GM19351 (cell line): Measurements from ENCODE around the gene SPON1.
"Not testable (repeated sequence)": the region's sequence is repeated elsewhere in the genome, so short reads cannot be mapped to it uniquely, and the experiment has no call there.

ENCODE experiments used
- ATAC-seq: cut with Tn5 transposase; IDR thresholded peaks from one replicate; pipeline ENCODE4 v1.9.1; 2021; ENCODE audit warnings: mild to moderate bottlenecking, moderate library complexity; ENCODE audit not compliant: unreplicated experiment

The SPON1 gene

GRCh38 chr11:14112721-14113120 lies 150.2 kb downstream of the SPON1 start:
- ATAC-seq = no peak

DNA sequence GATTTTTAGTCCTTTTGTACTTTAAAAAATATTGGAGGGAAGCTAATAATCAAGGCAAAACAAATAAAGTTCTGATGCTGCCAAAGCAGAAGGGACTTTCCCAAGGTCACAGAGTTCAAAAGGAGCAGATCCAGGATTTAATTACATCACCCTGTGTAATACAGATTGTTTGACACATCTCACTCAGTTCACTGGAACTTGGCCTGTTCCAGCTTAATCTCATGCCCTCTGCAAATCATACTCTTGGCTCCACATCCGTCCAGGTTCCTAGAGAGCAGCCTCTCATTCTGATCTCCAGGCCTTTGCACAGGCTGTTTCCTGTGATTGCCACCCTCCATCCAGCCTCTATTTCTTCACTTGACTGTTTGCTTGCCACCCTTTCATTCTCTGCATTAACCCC lies 151.7 kb downstream of the SPON1 start:
- ATAC-seq = no peak

GRCh38 chr11:14114786-14115185 lies 152.3 kb downstream of the SPON1 start:
- no peak for ATAC-seq

DNA sequence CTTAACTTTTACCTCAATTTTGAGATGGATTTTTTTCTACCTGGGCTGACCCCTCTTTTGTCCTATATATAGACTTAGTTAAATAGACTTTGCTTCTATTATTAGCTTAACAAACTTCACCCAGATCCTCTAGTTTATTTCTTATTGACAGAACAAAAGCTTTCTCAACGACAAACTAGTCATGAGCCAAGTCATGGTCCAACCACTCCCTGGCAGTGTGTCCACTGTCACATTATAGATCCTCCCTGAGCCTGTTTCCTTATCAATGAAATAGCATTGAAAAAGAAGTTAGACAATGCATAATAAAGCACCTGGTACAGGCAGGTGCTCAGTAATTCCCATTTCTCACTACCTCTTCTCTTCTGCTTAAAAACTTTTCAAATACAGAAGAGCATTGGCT lies 155.1 kb downstream of the SPON1 start:
- ATAC-seq = no peak

- ATAC-seq = no peak
Measured at GRCh38 chr11:14118072-14118471, 155.5 kb downstream of the SPON1 start.

DNA sequence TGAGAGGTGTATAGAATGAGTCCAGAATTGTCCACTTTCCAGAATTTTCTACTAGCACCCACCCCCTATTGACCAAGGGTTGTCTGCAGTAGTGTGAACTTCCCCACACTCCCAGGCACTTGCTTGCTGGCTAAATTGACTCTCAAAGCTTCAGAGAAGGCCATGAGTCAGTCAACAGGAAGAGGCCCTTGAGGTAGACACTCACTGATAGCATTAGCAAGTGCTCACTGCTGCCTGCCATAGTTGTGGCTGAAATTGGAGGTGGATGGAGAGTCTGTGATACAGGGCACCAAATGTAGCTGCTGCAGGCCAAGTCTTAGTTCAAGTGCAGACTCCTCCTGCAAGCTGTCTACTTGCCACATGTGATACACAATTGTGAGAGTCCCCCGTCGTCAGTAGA lies 156.8 kb downstream of the SPON1 start:
- ATAC-seq = no peak

DNA sequence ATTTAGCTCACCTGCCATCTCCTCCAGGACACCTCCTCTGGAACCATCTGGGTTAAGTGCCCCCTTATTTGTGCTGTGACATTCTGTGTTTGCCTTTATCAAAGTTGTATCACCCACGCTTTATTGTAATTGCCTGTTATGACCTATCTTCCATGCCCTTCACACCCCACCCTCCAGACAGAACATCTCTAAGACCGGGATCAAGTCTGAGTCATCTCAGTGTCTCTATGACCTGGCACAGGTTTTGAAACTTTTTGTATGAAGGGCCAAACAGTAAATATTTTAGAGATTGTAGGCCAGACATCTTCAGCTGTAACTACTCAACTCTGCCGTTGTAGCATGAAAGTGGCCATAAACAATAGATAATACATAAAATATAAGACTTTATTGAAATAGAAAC lies 161.8 kb downstream of the SPON1 start:
- ATAC-seq = no peak

- no peak for ATAC-seq
Measured at GRCh38 chr11:14124886-14125285, 162.4 kb downstream of the SPON1 start.

- ATAC-seq = no peak
Measured at GRCh38 chr11:14125529-14125928, 163.0 kb downstream of the SPON1 start.

DNA sequence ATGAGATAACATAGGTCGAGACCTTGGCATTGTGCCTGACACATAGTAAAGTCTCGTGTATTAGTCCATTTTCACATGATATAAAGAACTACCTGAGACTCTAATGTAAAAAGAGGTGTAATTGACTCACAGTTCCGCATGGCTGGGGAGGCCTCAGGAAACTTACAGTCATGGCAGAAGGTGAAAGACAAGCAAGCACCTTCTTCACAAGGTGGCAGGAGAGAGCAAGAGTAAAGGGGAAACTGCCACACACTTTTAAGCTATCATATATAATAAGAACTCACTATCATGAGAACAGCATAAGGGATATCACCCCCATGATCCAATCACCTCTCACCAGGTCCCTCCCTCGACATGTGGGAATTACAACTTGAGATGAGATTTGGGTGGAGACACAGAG lies 165.2 kb downstream of the SPON1 start:
- no peak for ATAC-seq

DNA sequence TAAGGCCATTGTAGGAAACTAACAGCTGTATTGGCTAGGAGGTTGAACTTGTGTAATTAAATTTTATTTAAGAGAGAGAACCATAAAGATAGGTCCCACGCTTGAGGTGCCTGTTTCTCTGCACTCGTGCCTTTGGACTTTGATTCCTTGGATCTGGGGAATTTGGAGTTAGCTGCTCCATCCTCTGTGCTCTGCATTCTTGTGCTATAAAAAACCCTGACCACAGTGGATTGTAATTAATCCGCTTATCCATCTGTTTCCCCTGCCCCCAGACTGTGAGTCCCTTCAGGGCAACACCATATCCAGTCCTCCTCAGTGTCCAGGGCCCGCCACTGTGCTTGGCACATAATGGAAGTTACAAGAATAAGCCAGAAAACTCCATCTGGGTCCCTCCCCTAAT lies 169.8 kb downstream of the SPON1 start:
- no peak for ATAC-seq

- no peak for ATAC-seq
Measured at GRCh38 chr11:14133381-14133780, 170.9 kb downstream of the SPON1 start.

- no peak for ATAC-seq
Measured at GRCh38 chr11:14136561-14136960, 174.0 kb downstream of the SPON1 start.

GRCh38 chr11:14137284-14137683 lies 174.8 kb downstream of the SPON1 start:
- ATAC-seq = no peak

DNA sequence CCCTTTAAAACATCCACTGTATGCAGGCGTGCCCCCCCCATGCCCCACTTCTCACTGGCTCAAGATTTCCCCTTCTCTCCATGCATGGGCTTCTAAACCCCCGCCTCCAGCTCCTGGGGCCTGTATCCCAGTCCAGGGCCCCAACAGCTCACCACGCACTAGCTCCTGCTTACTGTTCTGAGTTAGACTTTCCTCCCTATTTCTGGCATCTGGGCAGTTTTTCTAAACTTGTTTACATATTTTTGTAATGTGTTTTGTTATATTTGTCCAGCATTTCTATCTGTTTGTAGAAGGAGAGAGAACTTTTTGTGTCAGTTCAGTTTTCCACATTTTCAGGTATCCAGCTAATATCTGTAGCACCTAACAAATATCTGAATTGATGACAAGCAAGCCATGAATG lies 178.5 kb downstream of the SPON1 start:
- no peak for ATAC-seq

DNA sequence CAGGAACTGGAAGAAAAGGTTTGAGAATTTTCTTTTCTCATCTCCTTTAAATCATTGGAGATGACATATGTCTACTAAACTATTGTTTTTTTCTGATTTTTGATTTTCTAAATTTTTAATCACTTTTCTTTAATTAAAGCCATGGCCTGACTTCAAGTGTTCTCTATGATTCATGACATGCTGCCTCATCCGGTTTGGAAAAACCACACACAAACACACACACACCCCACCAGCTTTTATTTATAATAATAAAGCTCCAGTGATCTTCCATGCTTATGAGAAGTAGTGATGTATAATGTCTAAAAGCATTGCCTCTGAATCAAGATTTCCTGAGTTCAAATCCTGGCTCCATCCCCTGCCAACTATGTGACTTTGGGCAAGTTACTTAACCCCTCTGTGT lies 179.2 kb downstream of the SPON1 start:
- no peak for ATAC-seq

DNA sequence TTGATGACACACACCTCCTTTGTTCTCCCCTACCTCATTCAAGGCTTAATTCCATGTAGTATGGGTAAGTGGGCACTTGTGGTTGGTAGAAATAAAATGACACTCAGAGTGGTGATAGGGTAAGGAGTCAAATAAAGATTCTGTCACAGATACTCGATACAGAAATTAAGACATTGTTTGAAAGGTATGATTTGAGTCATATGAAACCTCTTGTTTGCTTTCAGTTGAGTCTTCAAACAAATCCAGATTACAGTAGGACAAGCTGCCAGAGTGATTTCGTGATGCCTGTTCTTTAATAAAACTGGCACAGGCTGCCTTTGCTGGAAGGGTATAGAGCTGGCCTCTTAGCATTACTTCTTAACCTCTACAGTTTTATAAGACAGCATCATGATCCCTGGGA lies 182.4 kb downstream of the SPON1 start:
- peak; percentile 76 for ATAC-seq

DNA sequence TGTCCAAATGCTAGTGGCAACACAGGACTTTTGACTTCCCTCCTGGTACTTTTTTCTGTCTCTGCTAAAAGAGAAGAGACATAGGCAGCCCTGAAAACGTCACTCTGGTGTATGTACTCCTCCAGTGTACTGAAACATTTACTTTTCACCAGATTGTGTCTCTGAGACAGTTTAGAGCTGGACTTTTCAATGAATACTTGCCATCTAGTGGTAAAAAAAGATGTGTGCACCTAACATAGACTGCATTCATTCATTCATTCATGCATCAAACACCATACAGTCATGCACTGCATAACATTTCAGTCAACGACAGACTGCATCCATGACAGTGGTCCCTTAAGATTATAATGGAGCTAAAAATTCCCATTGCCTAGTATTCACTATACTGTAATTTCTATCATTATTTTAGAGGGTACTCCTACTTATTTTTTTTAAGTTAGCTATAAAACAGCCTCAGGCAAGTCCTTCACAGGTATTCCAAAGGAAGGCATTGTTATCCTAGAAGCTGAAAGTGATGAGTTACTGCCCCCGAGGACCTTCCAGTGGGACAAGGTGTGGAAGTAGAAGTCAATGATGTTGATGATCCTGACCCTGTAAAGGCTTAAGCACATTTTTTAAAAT lies 186.2 kb downstream of the SPON1 start:
- peak; percentile 78 for ATAC-seq

GRCh38 chr11:14149683-14150082 lies 187.2 kb downstream of the SPON1 start:
- ATAC-seq = no peak

DNA sequence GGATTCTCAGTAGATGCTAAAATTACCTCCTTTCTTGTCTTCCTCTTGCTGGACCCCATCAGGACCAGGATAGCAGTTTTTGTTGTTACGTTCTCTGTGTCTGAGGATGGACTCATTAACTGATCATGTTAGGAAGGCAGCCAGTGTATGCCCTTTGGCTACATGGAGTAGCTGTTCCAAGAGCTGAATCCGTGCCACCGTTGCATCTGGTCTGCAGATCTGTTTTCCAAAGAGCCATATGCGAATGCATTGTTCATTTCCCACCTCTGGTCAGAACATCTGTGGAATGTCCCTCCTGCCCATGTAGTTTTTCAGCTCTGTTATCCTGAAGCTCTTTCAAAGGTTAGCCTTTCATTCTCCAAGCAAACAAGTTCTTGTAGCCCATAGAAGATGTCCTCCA lies 188.4 kb downstream of the SPON1 start:
- ATAC-seq = no peak

DNA sequence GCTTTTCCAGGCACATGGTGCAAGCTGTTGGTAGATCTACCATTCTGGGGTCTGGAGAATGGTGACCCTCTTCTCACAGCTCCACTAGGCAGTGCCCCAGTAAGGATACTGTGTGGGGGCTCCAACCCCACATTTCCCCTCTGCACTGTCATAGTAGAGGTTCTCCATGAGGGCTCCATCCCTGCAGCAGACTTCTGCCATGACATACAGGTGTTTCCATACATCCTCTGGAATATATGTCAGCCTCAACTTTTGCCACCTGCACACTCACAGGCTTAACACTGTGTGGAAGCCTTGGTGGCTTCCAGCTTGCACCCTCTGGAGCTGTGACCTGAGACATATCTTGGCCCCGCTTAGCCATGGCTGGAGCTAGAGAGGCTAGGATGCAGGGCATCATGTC lies 191.6 kb downstream of the SPON1 start:
- not testable (repeated sequence) for ATAC-seq

DNA sequence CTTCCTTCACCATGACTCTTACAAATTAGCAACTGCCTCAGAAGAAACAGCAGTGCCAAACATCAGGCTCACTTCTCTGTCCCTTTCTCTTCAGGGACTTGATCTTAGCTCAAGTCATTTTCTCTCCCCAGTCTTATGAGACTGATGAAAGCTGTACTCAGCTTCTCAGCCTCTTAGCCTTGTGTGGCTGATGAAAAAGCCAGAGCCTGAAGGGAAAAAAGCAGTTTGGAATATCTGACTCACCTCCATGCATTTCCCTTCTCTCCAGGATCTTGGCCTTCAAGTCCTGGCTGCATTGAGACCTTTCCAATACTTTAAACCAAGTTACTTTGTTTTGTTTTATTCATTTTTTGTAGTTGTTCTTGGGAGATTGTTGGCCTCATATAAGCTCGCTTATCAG lies 195.9 kb downstream of the SPON1 start:
- ATAC-seq = no peak

- ATAC-seq = no peak
Measured at GRCh38 chr11:14163576-14163975, 201.1 kb downstream of the SPON1 start.
